HCT116 (cell line): Measurements from ENCODE around the gene ABLIM1. TPM values are rescaled to one million over a fixed set of nuclear protein-coding genes. Genes with fewer than 3 reads are reported as not detected.

ENCODE experiments used
- ATAC-seq: fragments of 200-7000 bp; cut with Tn5 transposase; 2 replicates; pipeline ENCODE4 v1.9.1; 2020; ENCODE audit warnings: mild to moderate bottlenecking, moderate library complexity
- BruUV-seq: library from RNA; stranded (reverse); fragments of 400-500 nt; replicated peaks from 2 replicates; lab custom pipeline; 2021; lab: Mats Ljungman, UMichigan
- CTCF ChIA-PET: fragments of 300-600 bp; sonication (Branson Sonifier 250); formaldehyde crosslinking; loops from one replicate; lab custom pipeline; 2021; ENCODE audit warnings: antibody characterized with exemption; lab: Charles Lee
- POLR2A ChIA-PET: fragments of 300-600, 350-600 bp; sonication (Branson Sonifier 250); formaldehyde crosslinking; loops from one replicate; lab custom pipeline; 2021; ENCODE audit warnings: antibody characterized with exemption; lab: Charles Lee
- RAD21 ChIA-PET, 2 experiments: fragments of 300-600 bp; sonication (Branson Sonifier 250); formaldehyde crosslinking; loops; one replicate each; lab custom pipeline; 2023; ENCODE audit warnings: low total read pairs in 2 of 2; ENCODE audit not compliant: uncharacterized antibody in 2 of 2, unreplicated experiment in 2 of 2, low non-redundant PET in 1 of 2; lab: Charles Lee
- DNase-seq: peaks from one replicate; pipeline ENCODE4 v3.0.0-alpha.2; 2010; ENCODE audit warnings: low read depth, low spot score
- H2AFZ ChIP-seq: fragments of 200-600 bp; shearing (Covaris generic), sonication (generic); 2 replicates; pipeline ENCODE4 v1.6.1; 2017; ENCODE audit warnings: low read depth, mixed run types, mixed read lengths, antibody characterized with exemption, low read length; ENCODE audit not compliant: poor library complexity, severe bottlenecking
- H3K27ac ChIP-seq: 2 replicates; pipeline ENCODE4 v1.5.1; 2012; ENCODE audit warnings: low read depth, low read length
- H3K27me3 ChIP-seq: fragments of 200-600 bp; sonication (generic); 2 replicates; pipeline ENCODE4 v1.6.1; 2016; ENCODE audit warnings: mixed run types, low read length, mixed read lengths; ENCODE audit not compliant: insufficient read depth
- H3K36me3 ChIP-seq, 2 experiments: fragments of 200-500 bp in 1 of 2; fragments of 200-600 bp in 1 of 2; sonication (Bioruptor generic) in 1 of 2; sonication (generic) in 1 of 2; 2 replicates each; pipeline versions ENCODE4 v1.5.1 to v1.6.1; 2014 to 2016; ENCODE audit warnings: low read length in 2 of 2, inconsistent platforms in 1 of 2, mixed read lengths in 1 of 2, mixed run types in 1 of 2; ENCODE audit not compliant: insufficient read depth in 2 of 2, control insufficient read depth in 1 of 2
- H3K4me1 ChIP-seq, 2 experiments: fragments of 200-600 bp in 1 of 2; sonication (generic) in 1 of 2; 2 replicates each; pipeline versions ENCODE4 v1.5.1 to v1.6.1; 2012 to 2017; ENCODE audit warnings: low read length in 2 of 2, inconsistent platforms in 1 of 2, mild to moderate bottlenecking in 1 of 2, mixed read lengths in 1 of 2, mixed run types in 1 of 2, moderate library complexity in 1 of 2; ENCODE audit not compliant: insufficient read depth in 2 of 2, control insufficient read depth in 1 of 2
- H3K4me2 ChIP-seq: fragments of 200-600 bp; sonication (generic); 2 replicates; pipeline ENCODE4 v1.6.1; 2017; ENCODE audit warnings: mixed run types, low read length, mixed read lengths
- H3K4me3 ChIP-seq, 2 experiments: fragments of 200-600 bp in 1 of 2; sonication (generic) in 1 of 2; replicated peaks in 1 of 2; 2 replicates each; pipeline ENCODE4 v1.5.1; 2011 to 2016; ENCODE audit warnings: low read length in 2 of 2, control low read depth in 1 of 2, low read depth in 1 of 2, mild to moderate bottlenecking in 1 of 2, mixed read lengths in 1 of 2, mixed run types in 1 of 2
- H3K79me2 ChIP-seq: fragments of 200-600 bp; sonication (generic); 2 replicates; pipeline ENCODE4 v1.6.1; 2017; ENCODE audit warnings: mild to moderate bottlenecking, mixed run types, low read length, moderate library complexity, mixed read lengths; ENCODE audit not compliant: insufficient read depth
- H3K9ac ChIP-seq: fragments of 200-600 bp; sonication (generic); 2 replicates; pipeline ENCODE4 v1.6.1; 2016; ENCODE audit warnings: low read length, mixed read lengths
- H3K9me2 ChIP-seq: fragments of 200-600 bp; sonication (generic), shearing (Covaris generic); 2 replicates; pipeline ENCODE4 v1.6.1; 2017; ENCODE audit warnings: mixed run types, mild to moderate bottlenecking, moderate library complexity; ENCODE audit not compliant: insufficient read depth
- H3K9me3 ChIP-seq, 2 experiments: fragments of 200-500 bp in 1 of 2; fragments of 200-600 bp in 1 of 2; sonication (Bioruptor generic) in 1 of 2; sonication (generic) in 1 of 2; 2 replicates each; pipeline ENCODE4 v1.6.1; 2014 to 2017; ENCODE audit warnings: low read length in 2 of 2, mixed read lengths in 2 of 2, inconsistent platforms in 1 of 2, low read depth in 1 of 2, mild to moderate bottlenecking in 1 of 2, mixed run types in 1 of 2, moderate library complexity in 1 of 2; ENCODE audit not compliant: control insufficient read depth in 1 of 2, insufficient read depth in 1 of 2
- H4K20me1 ChIP-seq: fragments of 200-600 bp; sonication (generic), shearing (Covaris generic); 2 replicates; pipeline ENCODE4 v1.6.1; 2017; ENCODE audit warnings: mixed run types, mild to moderate bottlenecking, moderate library complexity; ENCODE audit not compliant: insufficient read depth
- CBX3 ChIP-seq: IDR thresholded peaks from 2 replicates; pipeline ENCODE4 v1.6.1; 2012; ENCODE audit warnings: low read depth
- EGR1 ChIP-seq: IDR thresholded peaks from 2 replicates; pipeline ENCODE4 v1.6.1; 2012; ENCODE audit warnings: low read depth
- ELF1 ChIP-seq: IDR thresholded peaks from 2 replicates; pipeline ENCODE4 v1.6.1; 2012; ENCODE audit warnings: low read depth, borderline replicate concordance
- EZH2phosphoT487 ChIP-seq: fragments of 200-600 bp; IDR thresholded peaks from 2 replicates; pipeline ENCODE4 v1.6.1; 2018; ENCODE audit warnings: antibody characterized with exemption, borderline replicate concordance
- FOSL1 ChIP-seq: IDR thresholded peaks from 2 replicates; pipeline ENCODE4 v1.6.1; 2012; ENCODE audit warnings: low read depth
- JUND ChIP-seq: IDR thresholded peaks from 2 replicates; pipeline ENCODE4 v1.6.1; 2012
- POLR2A ChIP-seq: IDR thresholded peaks from 2 replicates; pipeline ENCODE4 v1.7.0; 2011; ENCODE audit warnings: borderline replicate concordance; ENCODE audit not compliant: insufficient read depth, insufficient read length; ENCODE audit errors: extremely low read depth
- POLR2AphosphoS5 ChIP-seq: IDR thresholded peaks from 2 replicates; pipeline ENCODE4 v1.6.1; 2011; ENCODE audit warnings: mild to moderate bottlenecking, low read depth, low read length, moderate library complexity
- RAD21 ChIP-seq: IDR thresholded peaks from 2 replicates; pipeline ENCODE4 v1.6.1; 2012; ENCODE audit warnings: low read depth, mild to moderate bottlenecking
- SIN3A ChIP-seq: IDR thresholded peaks from 2 replicates; pipeline ENCODE4 v1.6.1; 2012; ENCODE audit warnings: low read depth
- SP1 ChIP-seq: IDR thresholded peaks from 2 replicates; pipeline ENCODE4 v1.6.1; 2012; ENCODE audit warnings: low read depth
- SRF ChIP-seq: IDR thresholded peaks from 2 replicates; pipeline ENCODE4 v1.6.1; 2012; ENCODE audit warnings: low read depth
- TCF7L2 ChIP-seq: IDR thresholded peaks from 2 replicates; pipeline ENCODE4 v1.7.0; 2011; ENCODE audit warnings: borderline replicate concordance, inconsistent platforms; ENCODE audit not compliant: insufficient read depth, insufficient read length; ENCODE audit errors: extremely low read depth
- YY1 ChIP-seq: IDR thresholded peaks from 2 replicates; pipeline ENCODE4 v1.6.1; 2011; ENCODE audit warnings: low read length, low read depth, moderate library complexity, mild to moderate bottlenecking; ENCODE audit not compliant: insufficient replicate concordance; ENCODE audit errors: extremely low read depth
- ZFX ChIP-seq: fragments of 450-650 bp; IDR thresholded peaks from 2 replicates; pipeline ENCODE4 v1.6.1; 2017
- ZNF274 ChIP-seq: fragments of 200-500 bp; sonication (Bioruptor generic); IDR thresholded peaks from 2 replicates; pipeline ENCODE4 v1.6.1; 2014; ENCODE audit warnings: mild to moderate bottlenecking, low read depth, low read length, inconsistent platforms
- intact Hi-C: fragments of 100-400 bp; cut with micrococcal nuclease; formaldehyde crosslinking; loops from 2 replicates; pipeline ENCODE4 v1.10.0; 2022
- total RNA-seq: library from RNA; stranded (reverse); gene quantifications from one replicate; pipeline ENCODE4 v1.2.1, GENCODE V29; 2021; ENCODE audit not compliant: unreplicated experiment
- TF ChIP-seq, protein P1 (sequence below): IDR thresholded peaks from 2 replicates; pipeline ENCODE4 v1.6.1; 2012
- TF ChIP-seq, protein P2 (sequence below): IDR thresholded peaks from 2 replicates; pipeline ENCODE4 v1.6.1; 2012; ENCODE audit warnings: low read depth
- TF ChIP-seq, protein P3 (sequence below): IDR thresholded peaks from 2 replicates; pipeline ENCODE4 v1.6.1; 2012

Gene ABLIM1
- total RNA-seq, 1 experiment from 2014 or later, result 96.2 TPM

- H3K4me3 ChIP-seq, result no peak overlapping the region
- H2AFZ ChIP-seq, result no peak overlapping the region
- ChIA-PET POLR2A (no interaction called here), RAD21 (no interaction called here), CTCF (interaction anchor here (1.2 kb wide), 1 partner anchor 145 kb away, joined by 3 read pairs; no protein-coding TSS in a partner anchor)
- BruUV-seq, result no TSS peak
- no peak overlapping the region for H3K4me2 ChIP-seq
- peaks cover 0 to 3% of the 10 kb centered on the region in 2 experiments; a peak in 2 of 4 replicates for H3K36me3 ChIP-seq
- no peaks in the 10 kb centered on the region for H3K79me2 ChIP-seq
- H3K27ac ChIP-seq, result no peak overlapping the region
- ATAC-seq, result no peak
- DNase-seq, result no peak
- no peaks in the 10 kb centered on the region for H3K4me1 ChIP-seq
- no peaks in the 10 kb centered on the region for H3K9me2 ChIP-seq
- H3K9me3 ChIP-seq, result no peaks in the 10 kb centered on the region
- intact Hi-C loops, result loop anchor here (5.0 kb wide), 1 partner anchor 647 kb away; no protein-coding TSS in a partner anchor
- no peaks in the 10 kb centered on the region for H4K20me1 ChIP-seq
- no peaks in the 10 kb centered on the region for H3K27me3 ChIP-seq
- no peak overlapping the region for H3K9ac ChIP-seq
- TF ChIP-seq FOSL1 (no peak), SP1 (no peak), ZFX (no peak), ELF1 (no peak)
- TF ChIP-seq, protein P1, sequence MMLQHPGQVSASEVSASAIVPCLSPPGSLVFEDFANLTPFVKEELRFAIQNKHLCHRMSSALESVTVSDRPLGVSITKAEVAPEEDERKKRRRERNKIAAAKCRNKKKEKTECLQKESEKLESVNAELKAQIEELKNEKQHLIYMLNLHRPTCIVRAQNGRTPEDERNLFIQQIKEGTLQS, result no peak
Measured at GRCh38 chr10:114448897-114449296, 209.2 kb downstream of the ABLIM1 start.

- Histone ChIP-seq H2AFZ (no peak overlapping the region), H3K9ac (no peak overlapping the region), H3K4me3 (no peak overlapping the region), H3K4me2 (no peak overlapping the region), H3K9me2 (no peaks in the 10 kb centered on the region), H3K4me1 (no peaks in the 10 kb centered on the region), H3K27me3 (no peaks in the 10 kb centered on the region), H3K9me3 (no peaks in the 10 kb centered on the region), H3K27ac (no peak overlapping the region), H4K20me1 (no peaks in the 10 kb centered on the region), H3K79me2 (no peaks in the 10 kb centered on the region), H3K36me3 (peaks cover 0 to 13% of the 10 kb centered on the region in 2 experiments; a peak in 1 of 4 replicates)
- RAD21 ChIA-PET, result no interaction called here
- POLR2A ChIA-PET, result no interaction called here
- intact Hi-C loops, result loop anchor here (5.0 kb wide), 1 partner anchor 643 kb away; no protein-coding TSS in a partner anchor
- no peak for DNase-seq
- BruUV-seq, result no TSS peak
- no peak for ATAC-seq
- CTCF ChIA-PET, result no interaction called here
- TF ChIP-seq SRF, result no peak
- TF ChIP-seq, protein P2, sequence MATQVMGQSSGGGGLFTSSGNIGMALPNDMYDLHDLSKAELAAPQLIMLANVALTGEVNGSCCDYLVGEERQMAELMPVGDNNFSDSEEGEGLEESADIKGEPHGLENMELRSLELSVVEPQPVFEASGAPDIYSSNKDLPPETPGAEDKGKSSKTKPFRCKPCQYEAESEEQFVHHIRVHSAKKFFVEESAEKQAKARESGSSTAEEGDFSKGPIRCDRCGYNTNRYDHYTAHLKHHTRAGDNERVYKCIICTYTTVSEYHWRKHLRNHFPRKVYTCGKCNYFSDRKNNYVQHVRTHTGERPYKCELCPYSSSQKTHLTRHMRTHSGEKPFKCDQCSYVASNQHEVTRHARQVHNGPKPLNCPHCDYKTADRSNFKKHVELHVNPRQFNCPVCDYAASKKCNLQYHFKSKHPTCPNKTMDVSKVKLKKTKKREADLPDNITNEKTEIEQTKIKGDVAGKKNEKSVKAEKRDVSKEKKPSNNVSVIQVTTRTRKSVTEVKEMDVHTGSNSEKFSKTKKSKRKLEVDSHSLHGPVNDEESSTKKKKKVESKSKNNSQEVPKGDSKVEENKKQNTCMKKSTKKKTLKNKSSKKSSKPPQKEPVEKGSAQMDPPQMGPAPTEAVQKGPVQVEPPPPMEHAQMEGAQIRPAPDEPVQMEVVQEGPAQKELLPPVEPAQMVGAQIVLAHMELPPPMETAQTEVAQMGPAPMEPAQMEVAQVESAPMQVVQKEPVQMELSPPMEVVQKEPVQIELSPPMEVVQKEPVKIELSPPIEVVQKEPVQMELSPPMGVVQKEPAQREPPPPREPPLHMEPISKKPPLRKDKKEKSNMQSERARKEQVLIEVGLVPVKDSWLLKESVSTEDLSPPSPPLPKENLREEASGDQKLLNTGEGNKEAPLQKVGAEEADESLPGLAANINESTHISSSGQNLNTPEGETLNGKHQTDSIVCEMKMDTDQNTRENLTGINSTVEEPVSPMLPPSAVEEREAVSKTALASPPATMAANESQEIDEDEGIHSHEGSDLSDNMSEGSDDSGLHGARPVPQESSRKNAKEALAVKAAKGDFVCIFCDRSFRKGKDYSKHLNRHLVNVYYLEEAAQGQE, result no peak
- TF ChIP-seq POLR2AphosphoS5, result no peak
- no peak for TF ChIP-seq JUND
- no peak for TF ChIP-seq ZNF274
- TF ChIP-seq POLR2A, result no peak
- TF ChIP-seq EZH2phosphoT487, result no peak
- no peak for TF ChIP-seq EGR1
- no peak for TF ChIP-seq YY1
- no peak for TF ChIP-seq ELF1
- TF ChIP-seq, protein P1, result no peak
- TF ChIP-seq ZFX, result no peak
- TF ChIP-seq, protein P3, sequence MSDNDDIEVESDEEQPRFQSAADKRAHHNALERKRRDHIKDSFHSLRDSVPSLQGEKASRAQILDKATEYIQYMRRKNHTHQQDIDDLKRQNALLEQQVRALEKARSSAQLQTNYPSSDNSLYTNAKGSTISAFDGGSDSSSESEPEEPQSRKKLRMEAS, result no peak
- no peak for TF ChIP-seq RAD21
- TF ChIP-seq TCF7L2, result no peak
- no peak for TF ChIP-seq SP1
- no peak for TF ChIP-seq CBX3
- TF ChIP-seq SIN3A, result no peak
Measured at GRCh38 chr10:114445332-114445731, 212.7 kb downstream of the ABLIM1 start.
